ENCODE results near the gene RHPN2.

GRCh38 chr19:32930567-32930966, 134.1 kb downstream of the RHPN2 start:
- TF ChIP-seq CTCF (conservative IDR thresholded peaks at IDR 0.05; ENCODE audit: low read length) (no peak), EZH2phosphoT487 (IDR thresholded peaks at IDR 0.05; ENCODE audit: borderline replicate concordance, low read depth, low read length) (no peak)
